ENCODE results near the gene SEZ6. TPM values are rescaled to one million over a fixed set of nuclear protein-coding genes. Genes with fewer than 3 reads are reported as not detected.

SEZ6 gene
- total RNA-seq, 1 donor from 2014 or later, result not detected

DNA sequence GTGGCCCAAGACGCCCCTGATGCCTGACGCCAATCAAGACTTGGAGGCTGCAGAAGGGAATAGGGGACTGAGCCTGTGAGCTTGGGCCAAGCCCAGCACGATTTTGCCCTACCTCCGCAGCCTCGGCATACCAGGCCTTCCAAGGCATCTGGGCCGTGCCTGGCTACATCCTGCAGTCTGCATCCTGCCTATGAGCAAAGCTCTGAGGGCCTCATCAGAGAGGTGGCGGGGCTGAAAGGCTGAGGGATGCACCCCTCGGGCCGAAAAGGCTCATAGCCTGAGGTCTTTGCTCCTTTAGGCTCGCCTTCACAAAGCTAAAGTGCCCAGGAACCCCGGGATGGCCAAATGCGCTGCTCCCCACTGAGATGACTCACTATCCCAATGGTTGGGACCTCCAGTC, 2.5 kb downstream of the SEZ6 start:
- no peak for ATAC-seq (ENCODE audit: low read depth)
- ChIA-PET CTCF (no interaction called here), POLR2A (no interaction called here)
- H3K4me3 Mint-ChIP-seq, result no peak overlapping the region
- H3K36me3 Mint-ChIP-seq (ENCODE audit: low read depth), result no peaks in the 10 kb centered on the region
- intact Hi-C loops (cut with micrococcal nuclease), result no loop called here
- H3K27me3 Mint-ChIP-seq, result peaks cover 50% of the 10 kb centered on the region
- no peaks in the 10 kb centered on the region for H3K9me3 Mint-ChIP-seq
- H3K4me1 Mint-ChIP-seq, result peaks cover 2% of the 10 kb centered on the region
- TF ChIP-seq, protein P1, sequence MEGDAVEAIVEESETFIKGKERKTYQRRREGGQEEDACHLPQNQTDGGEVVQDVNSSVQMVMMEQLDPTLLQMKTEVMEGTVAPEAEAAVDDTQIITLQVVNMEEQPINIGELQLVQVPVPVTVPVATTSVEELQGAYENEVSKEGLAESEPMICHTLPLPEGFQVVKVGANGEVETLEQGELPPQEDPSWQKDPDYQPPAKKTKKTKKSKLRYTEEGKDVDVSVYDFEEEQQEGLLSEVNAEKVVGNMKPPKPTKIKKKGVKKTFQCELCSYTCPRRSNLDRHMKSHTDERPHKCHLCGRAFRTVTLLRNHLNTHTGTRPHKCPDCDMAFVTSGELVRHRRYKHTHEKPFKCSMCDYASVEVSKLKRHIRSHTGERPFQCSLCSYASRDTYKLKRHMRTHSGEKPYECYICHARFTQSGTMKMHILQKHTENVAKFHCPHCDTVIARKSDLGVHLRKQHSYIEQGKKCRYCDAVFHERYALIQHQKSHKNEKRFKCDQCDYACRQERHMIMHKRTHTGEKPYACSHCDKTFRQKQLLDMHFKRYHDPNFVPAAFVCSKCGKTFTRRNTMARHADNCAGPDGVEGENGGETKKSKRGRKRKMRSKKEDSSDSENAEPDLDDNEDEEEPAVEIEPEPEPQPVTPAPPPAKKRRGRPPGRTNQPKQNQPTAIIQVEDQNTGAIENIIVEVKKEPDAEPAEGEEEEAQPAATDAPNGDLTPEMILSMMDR (IDR thresholded peaks at IDR 0.05), result no peak
- DNase-seq, result no peak
- H3K27ac Mint-ChIP-seq, result no peak overlapping the region

DNA sequence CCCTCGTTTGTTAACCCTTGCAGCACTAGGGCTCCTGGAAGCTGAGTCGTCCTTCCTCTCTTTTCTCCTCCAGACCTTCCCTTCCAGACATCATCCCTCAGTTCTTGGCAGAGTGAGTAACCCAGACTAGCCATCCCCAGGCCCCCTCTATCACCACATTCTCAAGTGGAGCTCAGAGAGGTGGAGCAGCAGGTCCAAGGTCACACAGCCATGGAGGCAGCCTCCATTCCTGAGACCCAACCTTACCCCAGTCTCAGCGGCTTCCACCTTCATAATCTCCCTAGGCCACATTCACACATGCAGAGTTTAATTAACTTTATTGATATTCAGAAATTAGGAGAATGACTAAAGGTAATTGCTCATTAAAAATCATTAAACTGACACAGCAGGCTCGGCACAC, 3.0 kb downstream of the SEZ6 start:
- Mint-ChIP-seq H3K4me3 (no peak overlapping the region), H3K9me3 (no peaks in the 10 kb centered on the region), H3K27ac (no peak overlapping the region), H3K27me3 (peaks cover 49% of the 10 kb centered on the region), H3K36me3 (ENCODE audit: low read depth) (no peaks in the 10 kb centered on the region), H3K4me1 (peaks cover 2% of the 10 kb centered on the region)
- ChIA-PET CTCF (interaction anchor here (1.4 kb wide), 1 partner anchor 115 kb away, joined by 3 read pairs; no protein-coding TSS in a partner anchor), POLR2A (no interaction called here)
- intact Hi-C loops (cut with micrococcal nuclease), result no loop called here
- DNase-seq (no peak), ATAC-seq (ENCODE audit: low read depth) (no peak)
- TF ChIP-seq, protein P1 (IDR thresholded peaks at IDR 0.05), result no peak

DNA sequence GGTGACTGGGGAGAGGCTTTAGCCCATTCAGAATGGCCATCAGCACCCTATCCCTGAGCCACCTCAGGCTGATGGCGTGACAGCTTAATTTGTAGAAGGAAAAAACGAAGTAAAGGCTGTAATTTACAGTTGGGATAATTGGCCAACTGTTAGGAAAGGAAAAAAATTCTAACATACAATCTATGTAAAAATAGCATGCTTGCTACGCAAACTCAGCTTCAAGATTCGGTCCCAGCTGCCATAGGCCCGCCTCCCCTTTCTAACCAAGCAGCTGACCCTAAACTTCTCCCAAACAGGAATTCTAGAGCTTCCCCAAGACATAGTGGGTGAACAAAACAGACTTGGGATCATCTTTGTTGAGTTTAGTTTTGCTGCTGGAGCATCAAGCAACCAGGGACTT, 4.9 kb downstream of the SEZ6 start:
- Mint-ChIP-seq H3K9me3 (no peaks in the 10 kb centered on the region), H3K27ac (no peak overlapping the region), H3K36me3 (ENCODE audit: low read depth) (no peaks in the 10 kb centered on the region), H3K27me3 (peaks cover 42% of the 10 kb centered on the region), H3K4me1 (no peaks in the 10 kb centered on the region), H3K4me3 (no peak overlapping the region)
- ChIA-PET POLR2A (no interaction called here), CTCF (no interaction called here)
- DNase-seq (no peak), ATAC-seq (ENCODE audit: low read depth) (no peak)
- intact Hi-C loops (cut with micrococcal nuclease), result no loop called here
- TF ChIP-seq, protein P1 (IDR thresholded peaks at IDR 0.05), result no peak

DNA sequence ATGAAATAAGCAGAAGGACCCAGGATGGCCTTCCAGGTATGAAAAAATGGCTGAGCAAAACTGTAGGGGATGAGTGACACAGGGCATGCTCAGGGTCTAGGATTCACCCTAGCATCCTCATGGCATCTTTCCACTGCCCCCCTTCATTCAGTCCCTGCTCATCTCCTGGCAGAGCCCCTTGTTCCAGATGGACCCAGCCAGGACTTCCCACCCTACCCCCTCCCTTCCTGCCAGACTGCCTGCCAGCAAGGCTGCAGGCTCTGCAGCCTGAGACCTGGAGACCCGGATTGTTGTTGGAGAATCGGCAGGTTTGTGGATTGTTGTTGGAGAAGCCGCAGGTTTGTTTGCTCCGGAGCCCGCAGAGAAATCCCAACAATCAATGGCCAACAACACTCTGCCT, 6.6 kb downstream of the SEZ6 start:
- Mint-ChIP-seq H3K27me3 (peaks cover 40% of the 10 kb centered on the region), H3K27ac (no peak overlapping the region), H3K36me3 (ENCODE audit: low read depth) (no peaks in the 10 kb centered on the region), H3K4me1 (no peaks in the 10 kb centered on the region), H3K9me3 (no peaks in the 10 kb centered on the region), H3K4me3 (no peak overlapping the region)
- ChIA-PET POLR2A (no interaction called here), CTCF (interaction anchor here (1.1 kb wide), 1 partner anchor 11 kb away, joined by 3 read pairs; no protein-coding TSS in a partner anchor)
- ATAC-seq (ENCODE audit: low read depth), result no peak
- DNase-seq, result no peak
- TF ChIP-seq, protein P1 (IDR thresholded peaks at IDR 0.05), result no peak
- intact Hi-C loops (cut with micrococcal nuclease), result no loop called here

DNA sequence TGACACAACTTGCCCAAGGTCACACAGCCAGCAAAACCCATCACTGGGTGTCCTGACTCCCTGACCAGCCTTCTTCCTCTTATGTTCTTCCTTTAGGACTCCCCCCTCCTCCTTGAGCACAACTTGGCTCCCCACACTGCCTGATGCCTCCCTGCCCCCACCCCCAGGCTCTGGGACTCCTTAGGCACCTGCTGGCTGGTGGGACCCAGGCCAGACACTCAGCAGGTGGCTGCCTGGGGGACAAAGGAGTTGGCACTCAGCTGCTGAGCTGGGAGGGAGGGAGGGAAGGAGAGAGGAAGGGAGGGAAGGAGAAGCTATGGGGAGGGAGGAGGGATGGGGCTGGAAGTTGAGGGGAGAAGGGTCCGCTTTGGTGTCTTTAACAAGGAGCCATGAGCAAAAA, 8.0 kb downstream of the SEZ6 start:
- Mint-ChIP-seq H3K27me3 (peaks cover 27% of the 10 kb centered on the region), H3K9me3 (no peaks in the 10 kb centered on the region), H3K27ac (no peak overlapping the region), H3K36me3 (ENCODE audit: low read depth) (no peaks in the 10 kb centered on the region), H3K4me3 (no peak overlapping the region), H3K4me1 (no peaks in the 10 kb centered on the region)
- POLR2A ChIA-PET, result no interaction called here
- CTCF ChIA-PET, result no interaction called here
- TF ChIP-seq, protein P1 (IDR thresholded peaks at IDR 0.05), result no peak
- DNase-seq (no peak), ATAC-seq (ENCODE audit: low read depth) (no peak)
- intact Hi-C loops (cut with micrococcal nuclease), result no loop called here
